Bronchial epithelial cell (primary cell): ENCODE results near the gene RIMBP2. TPM values are rescaled to one million over a fixed set of nuclear protein-coding genes. Genes with fewer than 3 reads are reported as not detected.

Experiments
- DNase-seq: peaks from one replicate; pipeline ENCODE4 v3.0.0-alpha.2; 2010; ENCODE audit warnings: low read depth
- FAIRE-seq: peaks from 2 replicates; lab custom pipeline; 2011; peaks lifted over from hg19 to GRCh38; lab: Jason Lieb, UNC
- H3K27me3 ChIP-seq: 2 replicates; pipeline ENCODE4 v1.5.1; 2011; ENCODE audit warnings: low read length; ENCODE audit not compliant: control insufficient read depth, insufficient read depth
- H3K36me3 ChIP-seq: 2 replicates; pipeline ENCODE4 v1.5.1; 2011; ENCODE audit warnings: low read length; ENCODE audit not compliant: control insufficient read depth, insufficient read depth
- H3K4me3 ChIP-seq: 2 replicates; pipeline ENCODE4 v1.5.1; 2011; ENCODE audit warnings: mild to moderate bottlenecking, low read depth, low read length, control low read depth
- CTCF ChIP-seq: IDR thresholded peaks from 2 replicates; pipeline ENCODE4 v1.5.1; 2011; ENCODE audit warnings: mild to moderate bottlenecking, moderate library complexity, low read length, control low read depth, inconsistent platforms; ENCODE audit not compliant: insufficient read depth, severe bottlenecking
- total RNA-seq: library from RNA; depleted of rRNA; stranded (reverse); fragments of >200 nt; gene quantifications from 2 replicates; pipeline ENCODE4 v1.2.1, GENCODE V29; 2014

Gene RIMBP2
- total RNA-seq, 1 donor from 2014 or later = not detected

GRCh38 chr12:130655010-130655409 lies 61.1 kb downstream of the RIMBP2 start:
- Histone ChIP-seq H3K27me3 (no peaks in the 10 kb centered on the region), H3K4me3 (no peak overlapping the region), H3K36me3 (no peaks in the 10 kb centered on the region)
- FAIRE-seq (no peak), DNase-seq (no peak)
- no peak for TF ChIP-seq CTCF

- Histone ChIP-seq H3K4me3 (no peak overlapping the region), H3K36me3 (no peaks in the 10 kb centered on the region), H3K27me3 (no peaks in the 10 kb centered on the region)
- no peak for DNase-seq
- TF ChIP-seq CTCF = no peak
- no peak for FAIRE-seq
Observed at GRCh38 chr12:130651188-130651959, 64.7 kb downstream of the RIMBP2 start.

GRCh38 chr12:130650131-130650530 lies 66.0 kb downstream of the RIMBP2 start:
- no peaks in the 10 kb centered on the region for H3K36me3 ChIP-seq
- TF ChIP-seq CTCF = no peak
- no peak for DNase-seq

GRCh38 chr12:130649101-130650045 lies 66.7 kb downstream of the RIMBP2 start:
- Histone ChIP-seq H3K27me3 (no peaks in the 10 kb centered on the region), H3K4me3 (no peak overlapping the region), H3K36me3 (no peaks in the 10 kb centered on the region)
- DNase-seq (no peak), FAIRE-seq (no peak)
- TF ChIP-seq CTCF = no peak

More at GRCh38 chr12:130650131-130650530, 66.0 kb downstream of the RIMBP2 start:
- Histone ChIP-seq H3K4me3 (no peak overlapping the region), H3K27me3 (no peaks in the 10 kb centered on the region)
- FAIRE-seq = no peak

- DNase-seq (no peak), FAIRE-seq (no peak)
- Histone ChIP-seq H3K27me3 (no peaks in the 10 kb centered on the region), H3K36me3 (no peaks in the 10 kb centered on the region), H3K4me3 (no peak overlapping the region)
- no peak for TF ChIP-seq CTCF
Observed at GRCh38 chr12:130647814-130648213, 68.3 kb downstream of the RIMBP2 start.
